ENCODE measurements around the gene FGL2.
A peak's percentile ranks its signal among the peaks of the same experiment; 100 is the strongest.

The FGL2 gene

DNA sequence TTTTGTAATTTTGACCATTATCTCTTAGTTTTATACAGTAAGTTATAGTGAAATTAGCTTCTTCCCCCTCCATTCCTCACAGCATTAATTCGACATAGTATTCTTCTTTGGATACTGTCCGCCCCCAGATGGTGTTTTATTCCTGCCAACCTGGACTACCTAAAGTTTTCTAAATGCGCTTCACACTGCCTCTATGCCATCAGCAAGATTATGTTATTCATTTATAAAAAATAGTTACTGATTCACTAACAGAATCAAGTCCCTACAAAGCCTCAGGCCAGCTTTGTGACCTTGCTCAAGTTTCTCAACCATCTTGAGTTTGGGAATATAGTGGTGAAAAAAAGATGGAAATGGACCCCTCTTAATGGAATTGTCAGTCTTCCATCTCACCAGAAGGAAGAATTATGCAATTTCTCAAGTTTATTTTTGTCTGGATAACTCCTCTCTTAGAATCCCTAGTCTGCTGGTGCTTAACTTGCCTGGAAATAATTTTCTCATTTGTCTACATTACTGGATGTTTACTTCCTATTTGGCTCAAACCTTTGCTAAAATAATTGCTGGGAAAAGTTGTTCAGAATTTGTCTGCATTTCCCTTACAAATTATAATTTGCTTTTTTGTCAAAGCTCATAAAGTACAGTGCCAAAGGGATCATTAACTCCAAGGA is 16.7 kb upstream of the FGL2 start:
- Histone ChIP-seq H3K9me3 (ENCODE audit: control insufficient read depth, low read length) (peaks cover 5% of the 10 kb centered on the region), H3K4me1 (ENCODE audit: control insufficient read depth, insufficient read depth, low read length, poor library complexity, severe bottlenecking) (no peaks in the 10 kb centered on the region), H3K27ac (ENCODE audit: low read depth, low read length, severe bottlenecking) (no peak overlapping the region), H3K4me3 (ENCODE audit: extremely low read depth, insufficient read depth, low read length, poor library complexity, severe bottlenecking) (no peak overlapping the region), H3K36me3 (ENCODE audit: control insufficient read depth, insufficient read depth, low read length) (no peaks in the 10 kb centered on the region)
- 80% methylated on average over 2 of the region's 3 CpGs; no CpG with 5 or more reads in 1 of the 2 experiments for WGBS, 2 experiments (ENCODE audit: insufficient coverage in 2 of 2)

DNA sequence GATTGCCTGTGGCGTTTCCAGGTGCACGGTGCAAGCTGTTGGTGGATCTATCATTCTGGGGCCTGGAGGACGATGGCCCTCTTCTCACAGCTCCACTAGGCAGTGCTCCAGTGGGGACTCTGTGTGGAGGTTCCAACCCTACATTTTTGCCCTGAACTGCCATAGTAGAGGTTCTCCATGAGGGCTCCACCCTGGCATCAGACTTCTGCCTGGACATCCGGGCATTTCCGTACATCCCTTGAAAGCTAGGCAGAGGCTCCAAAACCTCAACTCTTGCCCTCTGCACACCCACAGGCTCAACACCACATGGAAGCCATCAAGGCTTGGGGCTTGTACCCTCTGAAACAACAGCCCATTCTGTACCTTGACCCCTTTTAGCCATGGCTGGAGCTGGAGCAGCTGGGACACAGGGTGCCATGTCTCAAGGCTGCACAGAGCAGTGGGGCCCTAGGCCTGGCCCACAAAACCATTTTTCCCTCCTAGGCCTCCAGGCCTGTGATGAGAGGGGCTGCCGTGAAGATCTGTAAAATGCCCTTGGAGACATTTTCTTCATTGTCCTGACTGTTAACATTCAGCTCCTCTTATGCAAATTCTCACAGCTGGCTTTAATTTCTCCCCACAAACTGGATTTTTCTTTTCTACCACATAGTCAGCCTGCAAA is 10.0 kb upstream of the FGL2 start:
- no peaks in the 10 kb centered on the region for H3K36me3 ChIP-seq (ENCODE audit: control insufficient read depth, insufficient read depth, low read length)
- WGBS, 2 experiments (ENCODE audit: insufficient coverage in 2 of 2), result 91 to 94% methylated on average over 5 to 6 of the region's 6 CpGs

DNA sequence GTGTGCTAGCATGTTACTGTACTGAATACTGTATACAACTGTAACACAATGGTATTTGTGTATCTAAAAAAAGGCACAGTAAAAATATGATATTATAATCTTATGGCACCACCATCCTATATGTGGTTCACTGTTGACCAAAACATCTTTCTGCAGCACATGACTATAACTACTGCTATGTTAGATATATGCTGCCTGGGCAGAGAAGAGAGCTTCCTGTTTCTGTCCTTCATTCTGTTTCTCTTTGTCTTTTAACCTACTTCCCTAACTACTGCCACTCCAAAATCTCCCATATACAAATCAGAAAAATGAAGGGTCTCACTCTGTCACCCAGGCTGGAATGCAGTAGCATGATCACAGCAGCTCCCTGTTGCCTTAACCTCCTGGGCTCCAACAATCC is 8.8 kb upstream of the FGL2 start:
- Histone ChIP-seq H3K4me3 (ENCODE audit: extremely low read depth, insufficient read depth, low read length, poor library complexity, severe bottlenecking) (no peak overlapping the region), H3K9me3 (ENCODE audit: control insufficient read depth, low read length) (peaks cover 10% of the 10 kb centered on the region), H3K36me3 (ENCODE audit: control insufficient read depth, insufficient read depth, low read length) (no peaks in the 10 kb centered on the region), H3K27ac (ENCODE audit: low read depth, low read length, severe bottlenecking) (no peak overlapping the region), H3K4me1 (ENCODE audit: control insufficient read depth, insufficient read depth, low read length, poor library complexity, severe bottlenecking) (no peaks in the 10 kb centered on the region)

More for the DNA sequence above, 10.0 kb upstream of the FGL2 start:
- H3K9me3 ChIP-seq (ENCODE audit: control insufficient read depth, low read length), result peaks cover 10% of the 10 kb centered on the region
- H3K27ac ChIP-seq (ENCODE audit: low read depth, low read length, severe bottlenecking), result no peak overlapping the region
- no peaks in the 10 kb centered on the region for H3K4me1 ChIP-seq (ENCODE audit: control insufficient read depth, insufficient read depth, low read length, poor library complexity, severe bottlenecking)
- no peak overlapping the region for H3K4me3 ChIP-seq (ENCODE audit: extremely low read depth, insufficient read depth, low read length, poor library complexity, severe bottlenecking)

DNA sequence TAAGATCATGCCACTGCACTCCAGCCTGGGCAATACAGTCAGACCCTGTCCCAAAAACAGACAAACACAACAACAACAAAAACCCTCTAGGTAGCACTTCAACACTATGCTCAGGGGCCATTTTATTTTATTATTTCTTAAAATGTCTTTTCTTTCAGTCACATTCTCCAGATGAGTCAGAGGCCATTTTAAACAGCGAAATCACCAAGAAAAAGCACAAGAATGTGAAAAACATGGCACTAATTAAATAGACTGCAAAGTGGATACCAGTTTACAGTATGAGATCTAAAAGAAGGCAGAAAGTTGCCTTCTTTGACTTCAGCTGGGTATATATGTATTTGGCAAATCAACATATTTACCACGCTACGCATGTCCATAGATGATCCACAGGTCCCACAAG is 6.1 kb upstream of the FGL2 start:
- WGBS, 2 experiments (ENCODE audit: insufficient coverage in 2 of 2), result 88% methylated on average over 1 of the region's 3 CpGs; no CpG with 5 or more reads in 1 of the 2 experiments
- Histone ChIP-seq H3K4me3 (ENCODE audit: extremely low read depth, insufficient read depth, low read length, poor library complexity, severe bottlenecking) (no peak overlapping the region), H3K27ac (ENCODE audit: low read depth, low read length, severe bottlenecking) (no peak overlapping the region), H3K4me1 (ENCODE audit: control insufficient read depth, insufficient read depth, low read length, poor library complexity, severe bottlenecking) (no peaks in the 10 kb centered on the region), H3K36me3 (ENCODE audit: control insufficient read depth, insufficient read depth, low read length) (no peaks in the 10 kb centered on the region), H3K9me3 (ENCODE audit: control insufficient read depth, low read length) (peaks cover 10% of the 10 kb centered on the region)

DNA sequence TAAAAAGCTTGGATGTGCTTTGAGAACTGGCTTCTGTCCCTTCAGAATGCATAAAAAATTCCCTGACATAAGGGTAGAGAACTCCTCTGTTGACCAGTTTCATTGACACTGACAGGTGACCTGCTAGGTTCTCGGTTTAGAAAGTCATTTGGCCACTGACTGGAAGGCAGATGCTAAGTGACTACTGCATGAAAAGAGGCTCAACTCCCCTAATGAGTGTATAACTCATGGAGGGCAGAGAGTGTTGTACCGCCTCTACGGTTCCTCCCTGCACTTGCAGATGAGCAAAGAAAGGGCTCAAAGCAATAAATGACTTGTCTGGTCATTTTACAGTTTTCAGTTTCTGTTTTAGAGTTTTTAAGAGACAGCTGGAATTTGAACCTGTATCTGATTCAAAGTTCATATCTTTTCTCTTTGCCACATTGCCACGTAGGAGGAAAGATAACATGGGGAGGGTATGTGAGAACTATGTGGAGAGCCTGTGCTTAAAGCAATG is 2.9 kb upstream of the FGL2 start:
- H3K27ac ChIP-seq (ENCODE audit: low read depth, low read length, severe bottlenecking), result no peak overlapping the region
- no peaks in the 10 kb centered on the region for H3K36me3 ChIP-seq (ENCODE audit: control insufficient read depth, insufficient read depth, low read length)
- H3K4me3 ChIP-seq (ENCODE audit: extremely low read depth, insufficient read depth, low read length, poor library complexity, severe bottlenecking), result no peak overlapping the region
- no peaks in the 10 kb centered on the region for H3K9me3 ChIP-seq (ENCODE audit: control insufficient read depth, low read length)
- H3K4me1 ChIP-seq (ENCODE audit: control insufficient read depth, insufficient read depth, low read length, poor library complexity, severe bottlenecking), result no peaks in the 10 kb centered on the region
- WGBS, 2 experiments (ENCODE audit: insufficient coverage in 2 of 2), result 89 to 93% methylated on average over 3 of the region's 4 CpGs

DNA sequence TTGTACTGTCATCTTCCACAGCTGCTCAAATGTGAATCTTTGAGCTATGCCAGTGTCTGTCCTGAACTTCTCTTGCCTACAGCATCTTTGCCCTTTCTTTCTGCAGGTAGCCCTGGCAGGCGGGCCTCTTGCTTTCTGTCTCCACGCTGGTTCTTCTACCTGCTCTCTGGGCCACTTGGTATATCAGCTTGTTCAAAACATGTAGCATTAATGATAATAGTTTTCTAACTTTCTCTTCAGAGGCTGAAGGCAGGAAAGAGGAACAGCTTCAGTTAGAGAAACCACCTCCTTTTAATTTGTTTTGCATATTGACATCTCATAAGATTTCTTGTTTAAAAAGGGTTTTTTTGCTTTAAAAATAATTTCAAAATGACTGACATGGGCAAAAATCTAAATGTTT is 923 bp upstream of the FGL2 start:
- WGBS, 2 experiments (ENCODE audit: insufficient coverage in 2 of 2), result 100% methylated on average over 1 of the region's 2 CpGs; no CpG with 5 or more reads in 1 of the 2 experiments
- no peak overlapping the region for H3K27ac ChIP-seq (ENCODE audit: low read depth, low read length, severe bottlenecking)

DNA sequence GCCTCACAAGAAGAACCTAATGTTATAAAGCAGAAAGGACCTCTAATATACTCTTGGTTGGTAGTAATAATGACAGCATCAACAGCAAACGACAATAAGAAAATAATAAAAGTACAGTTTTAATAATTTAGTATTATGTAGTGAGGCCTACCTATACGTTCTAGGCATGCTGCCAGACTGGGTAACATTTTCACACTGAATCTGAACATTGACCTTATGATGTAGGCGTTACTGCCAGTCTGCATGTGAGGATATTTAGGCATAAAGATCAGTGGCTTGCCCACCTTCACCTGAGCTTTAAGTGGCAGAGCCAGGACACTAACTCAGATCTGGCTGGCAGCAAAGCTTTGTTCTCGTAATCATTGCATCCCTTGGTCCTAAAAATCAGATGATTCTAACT is 2.5 kb downstream of the FGL2 start:
- no peaks in the 10 kb centered on the region for H3K4me1 ChIP-seq (ENCODE audit: control insufficient read depth, insufficient read depth, low read length, poor library complexity, severe bottlenecking)
- H3K4me3 ChIP-seq (ENCODE audit: extremely low read depth, insufficient read depth, low read length, poor library complexity, severe bottlenecking), result no peak overlapping the region
- WGBS, 2 experiments (ENCODE audit: insufficient coverage in 2 of 2), result 87 to 89% methylated on average over 2 to 3 of the region's 4 CpGs
- H3K9me3 ChIP-seq (ENCODE audit: control insufficient read depth, low read length), result no peaks in the 10 kb centered on the region
- H3K36me3 ChIP-seq (ENCODE audit: control insufficient read depth, insufficient read depth, low read length), result no peaks in the 10 kb centered on the region
- H3K27ac ChIP-seq (ENCODE audit: low read depth, low read length, severe bottlenecking), result no peak overlapping the region

More for the DNA sequence above, 923 bp upstream of the FGL2 start:
- no peaks in the 10 kb centered on the region for H3K36me3 ChIP-seq (ENCODE audit: control insufficient read depth, insufficient read depth, low read length)
- H3K4me1 ChIP-seq (ENCODE audit: control insufficient read depth, insufficient read depth, low read length, poor library complexity, severe bottlenecking), result no peaks in the 10 kb centered on the region
- no peak overlapping the region for H3K4me3 ChIP-seq (ENCODE audit: extremely low read depth, insufficient read depth, low read length, poor library complexity, severe bottlenecking)
- no peaks in the 10 kb centered on the region for H3K9me3 ChIP-seq (ENCODE audit: control insufficient read depth, low read length)

DNA sequence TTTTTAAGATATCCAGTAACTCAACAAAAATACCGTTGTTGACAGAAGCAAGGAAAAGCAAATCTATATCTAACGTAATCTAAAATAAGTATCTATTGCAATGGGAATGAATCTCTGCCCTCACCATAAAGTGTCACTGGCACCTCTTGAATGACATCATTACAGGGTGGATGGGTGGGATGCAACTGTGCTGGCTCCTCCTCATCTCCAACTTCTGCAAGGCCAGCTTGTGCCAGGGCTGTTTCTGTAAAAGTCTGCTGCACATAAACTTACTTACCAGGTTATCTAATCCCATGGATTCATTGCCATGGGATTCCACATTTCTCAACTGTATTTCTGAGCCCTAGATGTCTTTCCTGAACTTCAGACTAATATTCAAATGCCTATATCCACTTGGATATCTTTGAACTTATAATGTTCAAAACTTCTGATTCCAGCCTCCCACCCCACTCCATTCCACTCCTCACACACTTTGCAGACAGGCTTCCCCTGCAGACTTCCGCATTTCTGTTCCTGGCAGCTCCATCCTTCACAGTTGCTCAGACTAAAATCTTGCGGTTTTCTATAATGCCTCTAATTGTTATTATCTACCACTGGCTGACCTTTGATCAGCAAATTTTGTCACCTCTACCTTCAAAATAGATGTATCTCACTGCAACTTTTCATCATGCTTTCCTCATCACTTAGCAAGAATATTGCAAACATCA is 10.7 kb downstream of the FGL2 start:
- WGBS, 2 experiments (ENCODE audit: insufficient coverage in 2 of 2), result 93 to 96% methylated on average over 2 of the region's 4 CpGs
- H3K9me3 ChIP-seq (ENCODE audit: control insufficient read depth, low read length), result no peaks in the 10 kb centered on the region
- H3K36me3 ChIP-seq (ENCODE audit: control insufficient read depth, insufficient read depth, low read length), result no peaks in the 10 kb centered on the region
- H3K4me1 ChIP-seq (ENCODE audit: control insufficient read depth, insufficient read depth, low read length, poor library complexity, severe bottlenecking), result no peaks in the 10 kb centered on the region
- H3K27ac ChIP-seq (ENCODE audit: low read depth, low read length, severe bottlenecking), result no peak overlapping the region
- H3K4me3 ChIP-seq (ENCODE audit: extremely low read depth, insufficient read depth, low read length, poor library complexity, severe bottlenecking), result no peak overlapping the region

DNA sequence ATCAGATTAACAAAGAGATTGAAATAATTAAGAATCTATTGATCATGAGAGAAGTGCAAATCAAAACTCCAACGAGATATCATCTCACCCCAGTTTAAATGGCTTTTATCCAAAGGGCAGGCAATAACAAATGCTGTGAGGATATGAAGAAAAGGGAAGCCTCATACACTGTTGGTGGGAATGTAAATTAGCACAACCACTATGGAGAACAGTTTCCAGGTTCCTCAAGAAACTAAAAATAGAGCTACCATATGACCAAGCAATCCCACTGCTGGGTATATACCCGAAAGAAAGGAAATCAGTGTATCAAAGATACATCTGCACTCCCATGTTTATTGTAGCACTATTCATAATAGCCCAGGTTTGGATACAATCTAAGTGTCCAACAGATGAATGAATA is 13.8 kb downstream of the FGL2 start:
- WGBS, 2 experiments (ENCODE audit: insufficient coverage in 2 of 2), result no CpG with 5 or more reads among the region's 2 CpGs
- Histone ChIP-seq H3K4me3 (ENCODE audit: extremely low read depth, insufficient read depth, low read length, poor library complexity, severe bottlenecking) (no peak overlapping the region), H3K4me1 (ENCODE audit: control insufficient read depth, insufficient read depth, low read length, poor library complexity, severe bottlenecking) (no peaks in the 10 kb centered on the region), H3K27ac (ENCODE audit: low read depth, low read length, severe bottlenecking) (no peak overlapping the region), H3K9me3 (ENCODE audit: control insufficient read depth, low read length) (no peaks in the 10 kb centered on the region), H3K36me3 (ENCODE audit: control insufficient read depth, insufficient read depth, low read length) (no peaks in the 10 kb centered on the region)

DNA sequence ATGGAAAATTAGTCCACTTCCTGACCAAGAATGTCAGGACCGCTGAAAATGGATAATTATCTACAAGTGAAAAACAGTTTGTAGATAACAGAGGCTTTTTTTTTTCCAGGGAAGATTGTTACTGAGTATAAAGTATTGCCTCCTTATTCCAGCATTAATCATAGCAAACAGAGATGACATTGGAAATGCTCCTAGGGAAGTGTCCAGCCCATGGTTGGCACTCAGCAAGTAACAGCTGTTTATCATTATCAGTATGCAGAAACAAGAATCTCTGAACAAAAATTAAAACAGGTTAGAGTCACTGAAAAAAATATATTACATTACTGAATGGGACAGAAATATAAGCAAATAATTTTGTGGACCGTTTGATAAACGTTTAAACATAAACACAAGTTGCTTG is 14.6 kb downstream of the FGL2 start:
- Histone ChIP-seq H3K27ac (ENCODE audit: low read depth, low read length, severe bottlenecking) (no peak overlapping the region), H3K9me3 (ENCODE audit: control insufficient read depth, low read length) (no peaks in the 10 kb centered on the region), H3K4me3 (ENCODE audit: extremely low read depth, insufficient read depth, low read length, poor library complexity, severe bottlenecking) (no peak overlapping the region), H3K4me1 (ENCODE audit: control insufficient read depth, insufficient read depth, low read length, poor library complexity, severe bottlenecking) (no peaks in the 10 kb centered on the region), H3K36me3 (ENCODE audit: control insufficient read depth, insufficient read depth, low read length) (no peaks in the 10 kb centered on the region)
- WGBS, 2 experiments (ENCODE audit: insufficient coverage in 2 of 2), result no CpG with 5 or more reads among the region's 3 CpGs

DNA sequence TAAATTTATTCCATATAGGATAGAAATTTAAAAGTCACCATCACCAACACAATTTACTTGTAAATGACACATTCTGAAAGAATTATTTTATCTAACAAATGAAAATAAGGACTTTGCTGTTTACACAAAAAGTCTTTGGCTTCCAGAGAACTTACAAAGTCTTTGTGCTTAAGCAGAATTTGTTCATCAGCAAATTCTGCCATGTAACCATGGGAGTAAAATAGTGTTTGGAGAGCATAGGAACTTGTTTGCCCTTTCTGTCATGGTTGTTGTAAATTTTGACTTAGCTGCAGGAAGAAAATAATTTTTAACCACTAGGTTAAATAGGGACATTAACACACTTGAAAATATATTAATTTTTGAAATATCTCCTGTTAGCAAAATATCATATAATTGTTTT is 15.2 kb downstream of the FGL2 start:
- H3K4me3 ChIP-seq (ENCODE audit: extremely low read depth, insufficient read depth, low read length, poor library complexity, severe bottlenecking), result no peak overlapping the region
- no peaks in the 10 kb centered on the region for H3K4me1 ChIP-seq (ENCODE audit: control insufficient read depth, insufficient read depth, low read length, poor library complexity, severe bottlenecking)
- no peaks in the 10 kb centered on the region for H3K9me3 ChIP-seq (ENCODE audit: control insufficient read depth, low read length)
- peak overlapping the region; percentile 5 for H3K27ac ChIP-seq (ENCODE audit: low read depth, low read length, severe bottlenecking)
- H3K36me3 ChIP-seq (ENCODE audit: control insufficient read depth, insufficient read depth, low read length), result no peaks in the 10 kb centered on the region

Measured in mesodermal cell (in vitro differentiated cells).